Activated CD4-positive, alpha-beta T cell treated with anti-CD3 and anti-CD28 coated beads, Interleukin-2, amount 50 U/mL, for 16 hours (primary cell): ENCODE measurements around the gene PDE8A.
"Not testable (repeated sequence)": the region's sequence is repeated elsewhere in the genome, so short reads cannot be mapped to it uniquely, and the experiment has no call there.

ENCODE experiments used
- DNase-seq: peaks from one replicate; pipeline ENCODE4 v3.0.0-alpha.2; 2020

PDE8A gene

DNA sequence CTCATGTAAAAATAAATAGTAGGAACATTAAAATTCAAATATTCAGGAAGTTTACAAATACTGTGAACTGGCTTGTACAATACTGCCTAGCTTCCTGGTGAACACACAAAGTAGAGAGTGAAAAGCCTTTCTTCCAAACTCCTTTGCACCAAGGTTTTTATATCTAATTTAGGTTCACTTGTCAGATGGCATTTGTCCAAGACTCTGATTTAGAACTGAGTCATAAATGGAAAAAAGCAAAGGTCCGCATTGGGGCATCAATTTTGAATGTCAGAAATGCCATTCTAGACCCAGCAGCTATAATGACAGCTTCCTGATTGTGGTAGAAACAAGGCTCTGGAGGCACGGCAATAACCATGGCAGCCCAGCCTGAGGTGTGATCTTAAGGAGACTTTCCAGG lies 160.7 kb downstream of the PDE8A start:
- no peak for DNase-seq

DNA sequence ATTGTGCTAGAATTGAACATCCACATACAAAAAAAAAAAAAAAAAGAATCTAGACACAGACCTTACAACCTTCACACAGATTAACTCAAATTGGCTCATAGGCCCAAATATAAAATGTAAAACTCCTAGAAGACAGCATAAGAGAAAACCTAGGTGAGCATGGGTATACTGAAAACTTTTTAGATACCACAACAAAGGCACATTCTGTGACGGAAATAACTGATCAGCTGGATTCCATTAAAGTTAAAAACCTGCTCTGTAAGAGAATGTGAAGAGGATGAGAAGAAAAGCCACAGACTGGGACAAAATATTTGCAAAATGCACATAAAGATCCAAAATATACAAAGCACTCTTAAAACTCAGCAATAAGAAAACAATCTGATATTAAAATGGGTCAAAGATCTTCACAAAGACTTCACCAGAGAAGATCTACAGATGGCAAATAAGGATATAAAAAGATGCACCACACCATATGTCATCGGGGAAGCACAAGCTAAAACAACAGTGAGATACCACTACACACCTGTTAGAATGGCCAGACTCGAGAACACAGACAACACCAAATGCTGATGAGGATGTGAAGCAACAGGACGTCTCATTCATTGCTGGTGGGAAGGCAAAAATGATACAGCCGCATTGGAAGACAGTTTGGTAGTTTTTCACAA lies 167.9 kb downstream of the PDE8A start:
- DNase-seq, result no peak

DNA sequence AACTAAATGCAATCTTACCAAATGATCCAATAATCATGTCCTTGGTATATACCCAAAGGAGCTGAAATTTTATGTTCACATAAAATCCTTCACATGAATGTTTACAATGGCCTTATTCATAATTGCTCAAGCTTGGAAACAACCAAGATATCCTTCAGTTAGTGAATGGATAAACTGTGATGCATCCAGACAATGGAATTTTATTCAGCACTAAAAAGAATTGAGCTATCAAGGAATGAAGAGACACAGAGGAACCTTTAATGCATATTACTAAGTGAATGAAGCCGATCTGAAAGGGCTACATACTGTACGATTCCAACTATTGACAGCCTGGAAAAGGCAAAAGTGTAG lies 168.4 kb downstream of the PDE8A start:
- DNase-seq, result no peak

DNA sequence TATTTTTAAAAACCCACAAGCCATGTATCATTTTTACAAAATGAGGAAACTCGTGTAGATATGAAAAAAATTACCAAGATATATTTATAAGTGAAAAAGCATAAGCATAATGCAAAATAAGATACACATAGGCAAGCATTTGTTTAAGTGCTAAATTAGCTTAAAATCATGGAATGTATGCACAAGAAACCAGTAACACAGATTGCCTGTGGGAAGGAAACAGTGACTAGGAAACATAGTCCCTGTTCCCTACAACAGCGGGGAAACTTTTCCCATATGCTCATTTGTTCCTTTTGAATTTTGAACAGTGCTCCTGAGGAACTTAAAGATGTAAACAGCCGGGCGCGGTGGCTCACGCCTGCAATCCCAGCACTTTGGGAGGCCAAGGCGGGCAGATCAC lies 169.5 kb downstream of the PDE8A start:
- DNase-seq, result no peak

DNA sequence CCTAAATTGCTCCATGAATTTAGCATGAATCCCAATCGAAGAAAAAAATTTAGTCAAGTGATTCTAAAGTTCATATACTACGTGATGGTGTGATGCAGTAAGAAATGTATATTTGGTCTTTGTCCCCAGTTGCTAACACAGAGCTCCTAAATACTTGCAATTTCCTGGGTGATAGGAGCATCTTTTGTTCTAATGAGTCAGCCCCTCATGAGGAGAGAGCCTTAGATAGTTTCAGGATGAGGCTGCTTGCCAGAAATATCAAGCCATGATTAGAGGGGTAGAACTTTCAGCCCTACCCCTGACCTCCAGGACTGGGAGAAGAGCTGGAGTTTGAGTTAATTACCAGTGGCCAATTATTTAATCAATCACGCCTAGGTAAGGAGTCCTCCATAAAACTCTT lies 170.2 kb downstream of the PDE8A start:
- no peak for DNase-seq

DNA sequence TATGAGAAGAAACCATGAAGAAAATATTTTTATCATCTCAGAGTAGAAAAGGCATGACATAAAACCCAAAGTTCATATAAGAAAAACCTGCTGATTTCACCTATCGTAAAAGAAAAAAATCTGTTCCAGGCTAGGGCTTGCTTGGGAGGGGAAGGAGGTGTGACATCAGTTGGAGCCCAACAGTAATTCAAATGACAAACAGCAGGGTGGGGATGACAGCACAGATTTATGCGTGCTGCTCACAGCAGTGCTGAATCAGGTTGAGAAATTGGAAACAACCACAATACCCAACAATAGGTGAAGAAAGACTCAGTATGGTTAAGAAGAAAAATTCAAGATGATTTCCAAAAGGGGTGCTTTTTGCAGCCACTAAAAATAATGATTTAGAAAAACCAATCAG lies 172.4 kb downstream of the PDE8A start:
- DNase-seq, result peak; percentile 14

DNA sequence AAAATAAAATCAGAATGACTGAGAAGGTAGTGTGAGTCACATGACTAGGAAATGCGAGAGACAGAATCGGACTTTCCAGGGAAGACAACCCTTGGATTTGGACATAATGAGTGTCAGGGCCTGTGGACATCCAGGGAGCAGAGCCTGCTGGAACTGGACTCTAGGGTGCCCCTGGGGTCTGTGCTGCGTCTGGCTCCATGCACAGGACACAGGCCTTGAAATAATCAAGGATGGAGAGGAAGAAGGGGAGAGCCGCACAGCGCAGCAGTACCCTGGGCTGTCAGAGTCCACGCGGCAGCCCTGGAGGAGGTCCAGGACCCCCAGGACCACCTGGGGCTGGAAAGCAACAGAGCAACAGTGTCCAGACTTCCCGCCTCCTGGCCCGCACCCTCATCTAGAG lies 173.7 kb downstream of the PDE8A start:
- DNase-seq, result no peak

DNA sequence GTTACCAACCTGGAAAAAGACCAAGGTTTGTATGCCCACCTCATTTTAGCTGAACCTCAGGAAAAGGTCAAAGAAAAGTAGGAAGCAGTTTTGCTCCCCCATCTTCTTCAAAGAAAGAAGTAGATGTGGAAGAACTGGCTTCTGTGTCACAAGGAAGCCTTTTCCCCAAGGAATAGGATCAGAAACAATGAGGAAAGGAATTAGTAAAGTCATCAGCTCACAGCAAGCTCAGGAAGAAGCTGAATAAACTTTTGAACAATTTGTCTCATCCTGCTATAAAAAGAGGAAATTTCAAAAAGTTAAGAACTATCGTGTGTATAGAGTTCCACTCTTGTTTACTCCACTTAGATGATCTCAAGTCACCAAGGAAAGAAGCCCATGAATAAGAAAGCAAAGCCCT lies 174.2 kb downstream of the PDE8A start:
- no peak for DNase-seq

DNA sequence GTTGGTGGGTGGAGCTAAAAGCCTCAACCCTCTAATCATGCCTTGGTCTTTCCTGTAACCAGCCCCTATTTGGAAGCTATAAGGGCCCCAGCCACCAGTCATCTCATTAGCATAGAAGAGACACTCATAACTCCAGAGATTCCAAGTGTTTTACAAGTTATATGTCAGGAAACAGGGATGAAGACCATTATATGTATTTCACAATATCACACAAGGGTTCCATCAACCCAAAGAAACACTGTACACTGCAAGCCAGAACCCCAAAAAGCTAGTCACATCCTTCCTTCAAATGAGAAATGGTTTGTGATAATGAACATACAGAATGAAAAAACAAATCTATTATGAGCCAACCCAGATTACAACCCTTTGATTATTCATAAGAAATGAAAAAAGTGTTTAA lies 175.7 kb downstream of the PDE8A start:
- no peak for DNase-seq

DNA sequence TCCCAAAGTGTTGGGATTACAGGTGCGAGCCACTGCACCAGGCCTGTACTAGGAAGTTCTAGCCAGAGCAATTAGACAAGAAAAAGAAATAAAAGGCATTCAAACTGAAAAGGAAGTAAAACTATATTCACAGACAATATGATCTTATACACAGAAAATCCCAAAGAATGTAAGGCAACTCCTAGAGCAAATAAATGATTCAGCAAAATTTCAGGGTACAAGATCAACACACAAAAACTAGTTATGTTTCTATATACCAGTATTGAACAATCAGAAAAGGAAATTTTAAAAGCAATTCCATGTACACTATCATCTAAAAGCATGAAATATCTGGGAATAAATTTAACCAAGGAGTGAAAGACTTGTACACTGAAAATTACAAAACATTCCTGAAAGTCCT lies 180.6 kb downstream of the PDE8A start:
- no peak for DNase-seq

DNA sequence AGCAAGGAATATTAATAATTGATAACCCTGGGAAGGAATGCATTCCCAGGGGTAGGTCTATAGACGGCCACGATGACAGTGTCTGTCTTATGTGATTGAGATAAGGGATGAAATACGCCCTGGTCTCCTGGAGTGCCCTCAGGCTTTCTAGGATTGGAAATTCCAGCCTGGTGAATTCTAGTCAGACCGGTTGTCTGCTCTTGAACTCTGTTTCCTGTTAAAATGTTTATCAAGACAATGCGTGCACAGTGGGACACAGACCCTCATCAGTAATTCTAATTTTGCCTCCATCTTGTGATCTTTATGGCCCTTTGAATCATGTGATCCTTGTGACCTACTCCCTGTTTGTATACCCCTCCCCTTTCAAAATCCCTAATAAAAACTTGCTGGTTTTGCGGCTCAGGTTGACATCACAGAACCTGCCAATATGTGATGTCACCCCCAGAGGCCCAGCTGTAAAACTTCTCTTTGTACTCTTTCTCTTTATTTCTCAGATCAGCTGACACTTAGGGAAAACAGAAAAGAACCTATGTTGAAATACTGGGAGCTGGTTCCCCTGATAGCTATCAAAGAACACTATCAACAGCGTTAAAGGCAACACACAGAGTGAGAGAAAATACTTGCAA lies 183.3 kb downstream of the PDE8A start:
- DNase-seq, result no peak

DNA sequence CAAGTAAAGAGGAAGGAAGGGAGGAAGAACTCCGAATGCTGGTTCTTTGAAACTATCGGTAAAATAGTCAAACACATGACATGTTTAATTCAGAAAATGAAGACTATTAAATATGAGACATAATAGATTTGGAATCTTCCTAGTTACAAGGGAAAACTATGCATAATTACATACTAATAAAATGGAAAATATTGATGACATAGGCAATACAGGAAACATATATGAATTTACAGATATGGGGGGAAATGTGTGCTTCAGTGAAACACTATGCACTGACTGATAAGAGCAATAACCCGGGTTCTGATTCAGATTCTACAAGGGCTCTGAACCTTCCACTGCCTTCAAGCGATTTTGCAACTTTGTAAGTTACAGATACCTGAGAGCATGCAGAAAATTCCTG lies 185.9 kb downstream of the PDE8A start:
- no peak for DNase-seq

DNA sequence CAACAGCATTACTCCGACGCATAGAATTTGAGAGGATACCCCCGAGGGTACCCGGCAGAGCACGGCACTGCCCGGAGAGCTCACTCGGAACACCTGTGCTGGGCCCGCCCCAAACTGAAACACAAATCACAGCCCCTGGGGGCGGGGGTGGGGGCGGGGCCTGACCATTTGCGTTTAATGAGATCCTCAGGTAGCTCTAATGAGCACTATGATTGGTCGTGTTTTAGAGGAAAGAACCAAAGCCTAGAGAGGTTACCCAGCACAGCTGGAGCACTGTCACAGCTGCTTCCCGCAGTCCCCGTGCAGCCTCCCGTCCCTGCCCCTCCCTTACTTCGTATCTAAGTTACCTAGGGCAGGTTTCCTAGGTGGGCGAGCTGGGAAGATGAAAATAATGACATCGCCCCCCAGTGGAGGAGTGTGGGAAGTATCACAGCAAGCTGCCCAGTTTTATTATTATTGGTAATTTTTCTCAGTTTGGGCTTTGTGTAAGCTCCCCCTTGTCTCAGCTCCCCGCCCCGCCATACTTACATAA lies 187.1 kb downstream of the PDE8A start:
- DNase-seq, result peak; percentile 17

DNA sequence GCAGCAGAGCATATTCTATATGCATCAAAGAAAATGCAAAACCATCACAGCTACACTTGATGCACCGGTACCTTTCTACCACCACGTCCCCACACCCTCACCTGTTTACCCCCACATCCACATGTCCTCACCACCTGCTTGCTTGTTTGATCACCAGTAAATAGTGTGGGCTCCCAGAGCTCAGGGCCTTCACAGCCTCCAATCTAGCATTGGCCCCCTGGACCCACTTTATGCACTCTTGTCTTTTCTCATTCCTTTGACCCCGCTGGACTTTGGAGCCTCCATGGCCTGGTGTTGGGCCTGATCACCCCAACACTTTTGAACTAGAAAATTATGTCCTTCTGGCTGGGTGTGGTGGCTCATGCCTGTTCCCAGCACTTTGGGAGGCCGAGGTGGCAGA lies 190.1 kb downstream of the PDE8A start:
- no peak for DNase-seq

DNA sequence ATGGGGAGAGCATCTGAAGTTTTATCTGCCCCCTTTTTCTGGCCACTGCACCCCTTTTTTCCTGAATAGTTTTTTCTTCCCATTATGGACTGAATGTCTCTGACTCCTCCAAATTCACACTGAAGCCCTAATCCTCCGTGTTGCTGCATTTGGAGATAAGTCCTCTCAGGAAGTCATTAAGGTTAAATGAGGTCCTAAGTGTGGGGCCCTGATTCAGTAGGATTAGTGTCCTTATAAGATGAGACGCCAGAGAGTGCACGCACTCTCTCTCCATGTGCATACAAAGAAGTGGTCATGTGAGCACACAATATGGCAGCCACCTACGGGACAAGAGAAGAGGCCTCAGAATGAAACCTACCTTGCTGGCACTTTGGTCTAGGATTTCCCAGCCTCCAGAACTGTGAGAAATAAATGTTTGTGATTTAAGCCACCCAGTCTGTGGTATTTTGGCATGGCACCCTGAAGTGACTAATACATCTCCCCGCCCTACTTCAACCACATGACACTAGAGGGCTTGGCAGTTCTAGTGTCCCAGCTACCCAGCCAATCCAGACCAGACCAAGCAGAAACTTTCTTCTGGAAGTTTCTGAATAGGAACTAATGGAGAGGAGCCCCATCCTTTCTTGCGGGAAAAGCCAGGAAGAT lies 191.3 kb downstream of the PDE8A start:
- no peak for DNase-seq

DNA sequence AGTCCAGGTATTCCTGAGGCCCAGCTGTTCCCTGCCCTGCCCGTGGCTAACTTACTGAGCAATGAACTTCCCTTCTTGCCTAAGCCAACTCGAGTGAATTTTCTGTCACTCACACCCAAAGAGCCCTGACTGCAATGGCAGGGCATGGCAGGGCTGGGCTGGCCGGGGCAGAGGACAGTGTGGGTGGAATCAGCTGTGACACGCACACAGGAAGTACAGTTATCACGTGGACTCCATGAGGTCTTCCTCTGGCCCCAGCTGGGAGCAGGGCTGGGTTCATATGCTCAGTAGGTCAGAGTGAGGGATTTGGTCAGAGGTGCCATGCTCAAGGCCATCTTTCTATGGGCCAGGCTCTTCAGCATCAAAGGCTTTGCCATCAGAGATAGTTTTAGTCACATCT lies 192.0 kb downstream of the PDE8A start:
- not testable (repeated sequence) for DNase-seq

DNA sequence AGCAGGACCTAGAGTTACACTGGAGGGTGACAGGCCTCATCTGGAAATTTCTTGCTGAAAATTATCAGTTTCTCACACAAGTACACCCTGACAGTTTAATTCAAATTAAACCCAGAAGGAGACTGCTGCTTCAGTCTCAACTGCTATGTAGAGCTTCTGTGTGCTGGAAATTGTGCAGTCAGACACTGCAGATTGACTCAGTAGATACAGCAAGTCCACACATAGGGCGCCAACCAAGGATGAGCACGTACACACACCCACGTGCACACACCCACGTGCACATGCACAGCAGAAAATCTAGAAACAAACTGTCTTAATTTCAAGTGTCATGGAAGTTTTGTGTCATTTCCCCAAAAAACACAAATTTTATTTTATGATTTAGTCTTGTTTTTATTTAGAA lies 192.9 kb downstream of the PDE8A start:
- DNase-seq, result no peak

DNA sequence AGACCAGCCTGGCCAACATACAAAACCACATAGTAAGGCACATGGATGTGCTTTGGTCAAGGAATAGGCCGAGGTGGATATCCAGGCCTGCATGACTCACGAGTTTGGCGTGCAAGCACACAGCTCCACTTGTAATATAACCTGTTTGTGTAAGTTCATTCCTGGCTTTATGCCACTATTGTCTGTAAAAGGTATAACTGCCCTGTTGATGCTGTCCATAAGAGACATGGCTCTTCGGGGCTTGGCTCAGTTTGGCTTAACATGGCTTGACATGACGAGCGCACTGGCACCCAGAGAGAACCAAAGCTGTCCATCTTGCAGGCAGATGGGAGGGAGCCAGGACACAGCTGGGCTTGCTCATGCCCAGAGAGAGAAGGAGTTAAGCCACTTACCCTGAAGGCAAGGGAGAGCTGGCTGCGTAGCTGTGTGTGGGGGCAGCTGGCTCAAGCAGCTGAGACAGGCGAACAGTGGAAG lies 195.4 kb downstream of the PDE8A start:
- DNase-seq, result not testable (repeated sequence)

DNA sequence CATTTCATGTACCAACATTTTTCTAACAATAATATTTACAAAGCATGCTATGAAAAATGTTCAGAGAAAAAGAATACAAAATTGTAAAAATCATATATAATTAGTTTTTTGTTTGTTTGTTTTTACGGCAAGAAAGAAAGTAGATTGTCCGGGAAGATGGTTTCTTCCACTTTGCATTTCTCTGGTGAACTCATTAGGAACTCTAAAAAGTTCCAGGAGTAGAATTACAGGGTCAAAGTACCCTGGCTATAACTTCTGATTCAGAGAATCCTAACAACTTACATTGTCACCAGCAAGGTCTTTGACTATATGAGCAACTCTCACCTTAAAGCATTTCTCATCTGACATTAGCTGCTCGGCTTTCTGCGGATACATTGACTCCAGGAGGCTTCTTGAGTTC lies 196.7 kb downstream of the PDE8A start:
- no peak for DNase-seq

DNA sequence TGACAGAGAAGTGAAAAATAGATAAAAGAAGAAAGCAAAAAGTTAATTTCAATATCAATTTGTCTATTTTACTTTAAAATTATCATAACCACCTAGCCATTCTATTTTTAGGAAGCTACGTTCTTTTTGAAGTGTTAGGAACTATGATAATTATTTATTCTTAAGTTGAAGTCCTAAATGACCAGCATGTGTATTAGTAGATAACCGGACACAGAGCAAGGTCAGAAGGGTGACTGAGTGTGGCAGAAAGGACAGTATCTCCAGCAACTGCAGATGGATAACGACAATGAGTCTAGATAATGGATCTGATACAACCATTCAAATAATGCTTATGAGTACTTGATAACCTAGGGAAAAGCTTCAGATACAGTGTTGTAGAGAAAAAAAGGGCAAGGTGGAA lies 198.0 kb downstream of the PDE8A start:
- DNase-seq, result no peak

DNA sequence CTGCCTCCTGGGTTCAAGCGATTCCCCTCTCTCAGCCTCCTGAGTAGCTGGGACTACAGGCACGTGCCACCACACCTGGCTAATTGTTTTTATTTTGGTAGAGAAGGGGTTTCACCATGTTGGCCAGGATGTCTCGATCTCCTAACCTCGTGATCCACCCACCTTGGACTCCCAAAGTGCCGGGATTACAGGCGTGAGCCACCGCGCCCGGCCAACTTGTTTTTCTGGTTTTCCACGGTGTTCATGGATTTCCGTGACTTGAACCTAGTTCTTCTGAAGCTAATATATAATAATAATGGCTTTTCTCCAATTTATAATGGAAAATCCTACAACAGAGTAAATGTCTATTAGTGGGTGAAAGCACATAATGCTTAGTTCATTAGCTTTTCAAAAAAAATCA lies 203.7 kb downstream of the PDE8A start:
- not testable (repeated sequence) for DNase-seq

DNA sequence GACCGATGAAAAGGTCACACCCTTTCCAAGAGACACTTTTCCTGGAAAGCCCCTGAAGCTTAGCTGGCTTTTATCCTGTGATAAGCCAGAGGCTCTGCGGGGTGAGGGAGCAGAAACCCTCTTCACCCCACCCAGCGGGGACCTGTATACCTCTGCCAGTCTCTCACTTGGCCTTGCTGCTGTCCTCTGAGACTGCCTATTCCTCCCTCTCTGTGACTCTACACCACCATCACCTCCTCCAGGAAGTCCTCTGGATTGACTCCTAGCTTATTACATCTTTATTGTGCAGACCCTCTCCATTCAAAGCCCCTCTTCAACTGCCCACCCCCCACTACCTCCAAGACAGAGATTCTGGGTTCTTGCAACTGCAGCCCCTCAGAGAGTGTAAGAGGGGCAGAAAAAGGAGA lies 206.5 kb downstream of the PDE8A start:
- not testable (repeated sequence) for DNase-seq
